Activated T-cell treated with anti-CD3 and anti-CD28 coated beads for 1 hour (primary cell): ENCODE data around the gene CNKSR1.

Source experiments
- DNase-seq: peaks from one replicate; pipeline ENCODE4 v3.0.0-alpha.2; 2020; ENCODE audit warnings: low read depth

CNKSR1 gene

DNA sequence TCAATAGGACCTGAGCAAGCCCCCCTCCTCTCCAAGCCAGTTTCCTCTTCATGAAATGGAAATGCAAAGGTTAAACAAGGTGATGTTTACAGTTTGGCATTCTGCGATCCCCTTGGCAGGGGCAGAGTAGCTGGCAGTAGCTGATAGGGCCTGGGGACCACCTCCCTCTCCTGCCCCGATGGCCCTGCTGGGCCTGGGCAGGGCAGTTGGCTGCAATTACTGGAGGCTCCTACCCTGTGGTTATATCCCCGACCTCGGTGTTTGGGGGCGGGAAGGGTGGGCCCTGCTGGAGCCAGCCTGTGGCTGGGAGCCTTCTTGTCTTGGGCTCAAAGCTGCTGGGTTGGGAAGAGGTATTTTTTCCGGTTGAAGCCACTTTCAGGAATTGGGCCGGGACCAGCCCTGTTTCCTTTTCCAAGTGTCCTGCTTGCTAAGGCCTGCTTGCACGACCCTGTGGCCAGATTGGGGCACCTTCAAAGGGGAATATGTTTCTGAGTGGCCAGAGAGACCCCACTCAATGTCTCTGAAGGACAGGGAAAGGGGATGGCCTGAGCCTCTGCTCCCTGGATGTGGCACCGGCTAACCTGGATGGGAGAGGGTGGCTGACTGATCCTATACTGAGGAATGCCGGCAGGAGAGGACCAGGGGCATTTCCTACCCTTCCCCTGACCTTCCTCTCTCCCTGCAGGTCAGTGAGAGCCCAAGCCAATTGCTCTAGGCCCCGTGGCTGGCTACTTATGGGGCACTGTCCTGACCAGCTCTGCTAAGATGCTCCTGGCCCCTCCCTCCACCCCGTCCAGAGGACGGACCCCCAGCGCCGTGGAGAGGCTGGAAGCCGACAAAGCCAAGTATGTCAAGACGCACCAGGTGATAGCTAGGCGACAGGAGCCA is 16.5 kb upstream of the CNKSR1 start:
- DNase-seq: no peak

DNA sequence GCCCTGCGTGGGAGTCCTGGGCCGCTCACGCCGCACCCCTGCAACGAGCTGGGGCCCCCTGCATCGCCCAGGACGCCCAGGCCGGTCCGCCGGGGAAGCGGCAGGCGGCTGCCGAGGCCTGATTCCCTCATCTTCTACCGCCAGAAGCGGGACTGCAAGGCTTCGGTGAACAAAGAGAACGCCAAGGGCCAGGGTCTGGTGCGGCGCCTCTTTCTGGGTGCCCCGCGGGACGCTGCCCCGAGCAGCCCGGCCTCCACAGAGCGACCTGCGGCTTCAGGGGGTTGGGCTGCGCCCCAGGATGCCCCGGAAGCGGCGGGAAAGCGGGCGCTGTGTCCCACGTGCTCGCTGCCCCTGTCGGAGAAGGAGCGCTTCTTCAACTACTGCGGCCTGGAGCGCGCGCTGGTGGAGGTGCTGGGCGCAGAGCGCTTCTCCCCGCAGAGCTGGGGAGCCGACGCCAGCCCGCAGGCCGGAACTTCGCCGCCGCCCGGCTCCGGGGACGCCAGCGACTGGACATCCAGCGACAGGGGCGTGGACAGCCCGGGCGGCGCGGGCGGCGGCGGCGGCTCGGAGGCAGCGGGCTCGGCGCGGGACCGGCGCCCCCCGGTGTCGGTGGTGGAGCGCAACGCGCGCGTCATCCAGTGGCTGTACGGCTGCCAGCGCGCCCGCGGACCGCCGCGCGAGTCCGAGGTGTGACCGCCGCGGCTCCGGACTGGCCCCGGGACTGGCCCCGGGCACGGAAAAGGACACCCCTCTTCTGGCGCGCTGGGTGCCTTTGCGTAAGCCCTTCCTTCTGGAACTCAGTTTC is 15.7 kb upstream of the CNKSR1 start:
- DNase-seq: no peak

- DNase-seq: no peak
Observed at GRCh38 chr1:26162220-26162709, 15.0 kb upstream of the CNKSR1 start.

- DNase-seq: no peak
Observed at GRCh38 chr1:26163684-26164035, 13.6 kb upstream of the CNKSR1 start.

DNA sequence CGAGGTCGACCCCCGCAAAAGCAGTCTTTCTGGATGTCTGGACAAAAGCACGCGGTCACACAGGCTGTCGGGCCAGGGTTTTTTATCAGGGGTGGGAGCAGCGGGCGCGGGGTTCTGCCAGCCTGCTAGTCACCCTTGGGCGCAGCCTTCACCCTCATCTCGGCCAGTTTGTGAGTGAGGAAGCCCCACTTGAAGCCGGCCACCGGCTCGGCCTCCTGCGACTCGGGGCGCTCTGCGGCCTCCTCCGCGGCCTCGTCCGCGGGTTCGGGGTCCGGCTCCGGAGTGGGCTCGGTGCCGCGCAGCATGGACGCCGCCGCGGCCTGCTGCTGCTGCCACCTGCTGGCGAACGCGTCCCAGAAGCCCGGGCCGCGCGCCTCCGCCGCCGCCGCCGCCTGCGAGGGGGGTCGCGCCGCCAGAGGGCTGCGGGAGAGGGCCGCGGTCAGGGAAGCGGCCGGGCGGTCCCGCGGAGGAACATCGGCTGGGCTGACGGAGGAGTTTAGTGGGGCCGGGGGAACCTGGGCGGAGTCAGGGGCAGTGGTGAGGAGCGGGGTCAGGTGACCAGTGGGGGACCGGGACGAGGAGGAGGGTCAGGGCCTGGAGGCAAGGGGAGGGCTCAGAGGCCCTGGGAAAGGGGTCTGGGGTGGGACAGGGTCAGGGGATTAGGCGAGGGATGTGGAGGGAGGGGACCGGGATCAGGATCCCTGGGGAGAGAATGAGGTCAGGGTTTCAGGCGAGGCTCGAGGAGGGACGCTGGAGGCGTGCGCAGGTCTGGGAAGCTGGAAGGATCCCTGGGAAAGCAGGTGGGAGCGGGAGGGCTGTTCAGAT is 13.0 kb upstream of the CNKSR1 start:
- DNase-seq: peak; percentile 52

DNA sequence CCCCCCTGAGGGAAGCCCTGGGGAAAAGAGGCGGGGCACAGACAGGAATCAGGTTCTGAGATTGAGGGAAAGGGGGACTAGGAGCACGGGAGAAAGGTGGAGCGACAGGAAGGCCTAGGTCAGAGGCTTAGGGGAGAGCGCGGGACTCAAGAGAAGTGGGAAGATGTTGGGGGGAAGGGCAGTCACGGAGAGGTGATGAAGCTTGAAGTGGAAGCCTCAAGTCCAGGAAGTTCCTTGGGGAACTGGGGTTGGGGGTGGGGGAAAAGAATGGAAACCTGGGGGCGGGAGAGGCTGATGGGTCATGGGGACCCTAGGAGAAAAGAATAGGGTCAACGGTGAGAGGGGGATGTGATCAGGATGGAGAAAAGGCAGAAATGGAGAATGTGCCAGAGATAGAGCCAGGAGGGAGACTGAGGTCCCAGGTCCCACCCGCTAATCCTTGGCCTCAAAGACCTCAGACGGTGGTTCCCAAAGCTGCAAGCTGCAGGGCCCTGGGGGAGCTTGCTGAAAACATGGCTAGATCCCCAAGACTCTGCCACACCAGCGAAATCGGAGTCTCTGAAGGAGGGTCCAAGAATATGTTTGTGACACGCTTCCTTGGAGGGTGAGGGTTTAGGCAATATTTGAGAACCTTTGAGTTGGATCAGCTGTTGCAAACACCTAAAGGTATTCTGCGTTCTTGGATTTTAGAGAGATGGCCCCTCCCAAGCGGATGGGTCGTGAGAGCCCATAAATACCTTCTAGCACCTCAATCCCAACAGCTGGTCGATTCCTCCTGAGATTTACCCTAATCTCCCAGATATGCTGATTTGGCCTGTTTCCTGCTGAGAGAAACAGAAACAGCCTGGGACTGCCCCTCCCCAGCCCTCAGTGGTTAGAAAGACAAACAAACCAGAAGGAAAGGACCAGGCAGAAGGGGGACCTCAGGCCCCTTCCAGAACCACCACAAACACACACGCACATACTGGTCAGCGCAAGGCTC is 12.1 kb upstream of the CNKSR1 start:
- no peak for DNase-seq

- no peak for DNase-seq
Observed at GRCh38 chr1:26166719-26167281, 10.5 kb upstream of the CNKSR1 start.

GRCh38 chr1:26168410-26169197 is 8.7 kb upstream of the CNKSR1 start, which contains the start of gene C1orf232:
TSS of gene C1orf232 (minus strand) at chr1:26168963. CDS start at chr1:26168499, 464 bp downstream.
- no peak for DNase-seq

- DNase-seq: no peak
Observed at GRCh38 chr1:26169198-26169554, 8.1 kb upstream of the CNKSR1 start.

- DNase-seq: peak; percentile 72
Observed at GRCh38 chr1:26169669-26170471, 7.4 kb upstream of the CNKSR1 start, which contains the start of gene ZNF593. TSS of gene ZNF593 (plus strand) at chr1:26169908. CDS start at chr1:26169984, 76 bp downstream.

DNA sequence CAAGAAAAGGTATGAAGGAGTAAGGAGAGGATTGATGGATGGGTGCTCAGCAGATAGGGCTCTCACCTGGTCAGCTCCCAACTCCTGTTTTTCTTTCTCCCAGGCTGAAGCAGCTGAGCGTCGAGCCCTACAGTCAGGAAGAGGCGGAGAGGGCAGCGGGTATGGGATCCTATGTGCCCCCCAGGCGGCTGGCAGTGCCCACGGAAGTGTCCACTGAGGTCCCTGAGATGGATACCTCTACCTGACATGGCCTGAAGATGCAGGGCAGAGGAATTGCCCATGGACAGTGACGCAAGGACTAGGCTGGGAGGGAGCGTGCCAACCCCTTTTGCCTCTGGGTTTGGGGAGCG is 6.8 kb upstream of the CNKSR1 start:
- DNase-seq: no peak

DNA sequence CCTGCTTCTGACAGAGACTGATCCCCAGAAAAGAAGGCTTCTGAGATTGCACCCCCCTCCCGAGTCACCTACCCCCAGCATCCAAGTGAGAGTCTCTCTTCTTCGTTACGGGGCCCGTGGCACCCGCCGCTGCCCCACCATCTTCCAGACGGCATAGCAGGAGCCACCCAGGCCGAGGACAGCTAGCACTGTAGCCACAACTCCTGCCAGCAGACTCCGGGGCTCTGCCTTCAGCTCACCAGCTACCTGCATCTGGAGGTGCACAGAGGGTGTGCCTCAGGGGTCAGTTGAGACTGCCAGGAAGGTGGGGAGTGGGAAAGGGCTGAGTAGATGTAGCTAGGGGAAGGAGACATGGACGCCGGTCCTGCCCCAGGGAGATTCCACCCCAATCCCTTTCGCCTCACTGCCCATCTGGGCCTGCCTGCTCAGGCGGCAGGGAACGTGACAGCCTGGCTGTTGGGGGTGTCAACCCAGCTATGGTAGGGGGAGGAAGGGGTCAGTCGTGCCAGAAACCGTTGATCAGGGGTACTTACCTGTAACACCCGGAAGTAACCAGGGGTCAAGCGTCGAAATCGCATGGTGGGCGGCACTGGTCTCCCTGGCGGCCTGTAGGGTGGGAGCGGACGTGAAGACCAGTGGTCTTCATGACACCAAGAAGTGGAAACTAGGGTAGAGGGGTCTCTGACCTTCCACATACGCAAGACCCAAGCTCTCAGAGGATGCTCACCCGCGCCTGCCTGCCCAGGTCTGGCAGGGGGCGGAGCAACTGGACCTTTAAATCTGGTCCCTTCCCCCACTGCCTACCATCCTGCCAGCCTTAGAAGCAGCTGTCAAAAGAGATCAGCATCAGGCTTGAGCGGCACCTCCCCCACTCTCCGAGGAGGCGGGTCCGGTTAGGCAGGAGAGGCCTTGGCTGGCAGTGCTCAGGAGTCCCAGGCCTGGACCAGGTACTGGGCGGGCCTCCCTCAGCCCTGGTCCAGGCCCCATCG is 5.9 kb upstream of the CNKSR1 start, which contains the start of gene ZNF593OS:
ZNF593OS (minus strand) TSS at position 749 of the 989 bp plus-strand sequence; CDS start at position 578, 171 bp downstream.
- no peak for DNase-seq

DNA sequence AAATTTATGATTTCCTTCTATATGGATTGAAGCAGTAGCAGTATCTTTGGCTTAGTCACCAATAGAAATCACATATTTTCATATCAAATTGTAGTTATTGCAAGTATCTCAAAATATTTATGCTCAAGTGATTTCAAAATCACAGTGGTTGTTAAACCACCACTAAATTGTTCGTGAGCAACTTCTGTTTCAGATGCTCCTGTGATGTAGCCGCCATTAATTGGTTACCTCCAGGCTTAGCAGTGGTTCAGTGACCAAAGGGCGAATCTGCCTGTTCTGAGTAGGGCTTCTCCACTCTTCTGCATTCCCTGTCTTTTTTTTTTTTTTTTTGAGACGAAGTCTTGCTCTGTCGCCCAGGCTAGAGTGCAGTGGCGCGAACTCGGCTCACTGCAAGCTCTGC is 1.9 kb upstream of the CNKSR1 start:
- DNase-seq: no peak

DNA sequence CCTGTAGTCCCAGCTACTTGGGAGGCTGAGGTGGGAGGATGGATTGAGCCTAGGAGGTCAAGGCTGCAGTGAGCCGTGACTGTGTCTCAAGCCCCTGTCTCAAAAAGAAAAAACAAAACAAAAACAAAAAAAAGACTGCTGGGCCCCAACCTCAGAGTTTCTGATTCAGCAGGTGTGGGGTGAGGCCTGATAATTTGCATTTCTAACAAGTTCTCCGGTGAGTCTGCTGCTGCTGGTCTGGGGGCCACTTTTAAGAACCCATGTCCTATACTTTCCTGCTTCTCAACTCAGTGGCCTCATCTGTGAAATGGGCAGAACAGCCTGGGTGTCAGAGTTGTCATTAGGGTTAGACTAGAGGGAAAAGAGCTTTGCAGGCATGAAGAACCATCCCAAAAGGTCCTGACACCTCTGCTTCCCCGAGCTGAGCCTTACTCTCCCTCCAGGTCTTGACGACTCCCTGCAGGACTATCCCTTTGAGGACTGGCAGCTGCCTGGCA is 2.8 kb downstream of the CNKSR1 start:
- no peak for DNase-seq

- no peak for DNase-seq
Observed at GRCh38 chr1:26181586-26182382, 4.5 kb downstream of the CNKSR1 start.

DNA sequence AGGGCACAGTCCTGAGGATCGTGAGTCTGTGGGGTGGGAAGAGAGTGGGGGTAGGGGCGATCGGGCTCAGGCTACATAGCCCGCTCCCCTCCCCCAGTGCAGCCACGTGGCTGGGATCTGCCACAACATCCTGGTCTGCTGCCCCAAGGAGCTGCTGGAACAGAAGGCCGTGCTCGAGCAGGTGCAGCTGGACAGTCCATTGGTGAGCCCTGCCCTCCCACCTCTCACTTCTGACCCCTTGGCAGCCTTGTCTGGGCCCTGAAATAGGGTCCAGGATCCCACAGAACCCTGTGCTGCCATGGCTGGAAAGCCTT is 5.0 kb downstream of the CNKSR1 start:
- no peak for DNase-seq

- DNase-seq: no peak
Observed at GRCh38 chr1:26184086-26184485, 6.8 kb downstream of the CNKSR1 start.
